ENCODE measurements around the gene ERO1B.

Gene ERO1B

DNA sequence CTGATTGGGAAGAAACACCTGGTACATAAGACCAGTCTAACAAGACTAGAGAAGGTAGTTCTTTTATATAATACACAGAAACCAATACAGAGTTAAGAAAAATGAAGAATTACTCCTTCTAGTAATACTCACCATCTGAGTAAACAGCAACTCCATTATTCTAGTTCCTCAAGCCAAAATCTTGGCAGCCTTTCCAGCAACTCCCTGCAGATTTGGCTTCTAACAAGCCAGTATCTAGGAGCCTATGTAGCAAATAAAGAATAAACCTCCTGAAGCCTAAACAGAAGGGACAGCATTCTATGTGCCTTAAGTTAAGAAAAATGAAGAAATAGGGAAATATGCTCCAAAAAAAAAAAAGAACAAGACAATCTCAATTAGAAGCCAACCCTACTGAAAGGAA is 24.5 kb downstream of the ERO1B start:
- Histone ChIP-seq H3K9me2 (replicated peaks; ENCODE audit: insufficient read depth, low read length) (no peaks in the 10 kb centered on the region), H2AFZ (ENCODE audit: low read depth, low read length, severe bottlenecking) (no peak overlapping the region), H3F3A (ENCODE audit: insufficient read depth) (no peaks in the 10 kb centered on the region), H3K4me3 (ENCODE audit: insufficient read depth, low read length, poor library complexity, severe bottlenecking) (no peak overlapping the region), H3K27ac (ENCODE audit: low read depth, low read length) (no peak overlapping the region), H3K9ac (ENCODE audit: low read length) (no peak overlapping the region), H3K4me2 (ENCODE audit: low read depth, low read length, poor library complexity, severe bottlenecking) (no peak overlapping the region), H3K9me3 (ENCODE audit: insufficient read depth, low read length) (no peaks in the 10 kb centered on the region), H4K20me1 (ENCODE audit: low read depth, low read length) (no peaks in the 10 kb centered on the region), H3K27me3 (ENCODE audit: low read length) (no peaks in the 10 kb centered on the region), H3K36me3 (ENCODE audit: low read length) (peaks cover 4% of the 10 kb centered on the region; the same call in 1 of the 2 replicates), H3K79me2 (ENCODE audit: insufficient read depth, low read length) (no peaks in the 10 kb centered on the region)
- TF ChIP-seq CTCF (IDR thresholded peaks at IDR 0.05; ENCODE audit: insufficient read depth, low read length, poor library complexity, severe bottlenecking) = no peak
- TF ChIP-seq EZH2phosphoT487 (conservative IDR thresholded peaks at IDR 0.05; ENCODE audit: low read length) = no peak

- H3K4me2 ChIP-seq (ENCODE audit: low read depth, low read length, poor library complexity, severe bottlenecking) = no peak overlapping the region
- H3F3A ChIP-seq (ENCODE audit: insufficient read depth) = no peaks in the 10 kb centered on the region
- H3K27me3 ChIP-seq (ENCODE audit: low read length) = no peaks in the 10 kb centered on the region
- H3K9me2 ChIP-seq (replicated peaks; ENCODE audit: insufficient read depth, low read length) = no peaks in the 10 kb centered on the region
- no peak overlapping the region for H3K27ac ChIP-seq (ENCODE audit: low read depth, low read length)
- no peaks in the 10 kb centered on the region for H3K9me3 ChIP-seq (ENCODE audit: insufficient read depth, low read length)
- no peak overlapping the region for H3K4me3 ChIP-seq (ENCODE audit: insufficient read depth, low read length, poor library complexity, severe bottlenecking)
- H3K36me3 ChIP-seq (ENCODE audit: low read length) = peaks cover 4% of the 10 kb centered on the region; the same call in 1 of the 2 replicates
- TF ChIP-seq EZH2phosphoT487 (conservative IDR thresholded peaks at IDR 0.05; ENCODE audit: low read length) (no peak), CTCF (IDR thresholded peaks at IDR 0.05; ENCODE audit: insufficient read depth, low read length, poor library complexity, severe bottlenecking) (no peak)
- H2AFZ ChIP-seq (ENCODE audit: low read depth, low read length, severe bottlenecking) = no peak overlapping the region
- H3K9ac ChIP-seq (ENCODE audit: low read length) = no peak overlapping the region
- H3K79me2 ChIP-seq (ENCODE audit: insufficient read depth, low read length) = no peaks in the 10 kb centered on the region
- H4K20me1 ChIP-seq (ENCODE audit: low read depth, low read length) = no peaks in the 10 kb centered on the region
These were observed 27.7 kb downstream of the ERO1B start for GRCh38 chr1:236253918-236254637.

DNA sequence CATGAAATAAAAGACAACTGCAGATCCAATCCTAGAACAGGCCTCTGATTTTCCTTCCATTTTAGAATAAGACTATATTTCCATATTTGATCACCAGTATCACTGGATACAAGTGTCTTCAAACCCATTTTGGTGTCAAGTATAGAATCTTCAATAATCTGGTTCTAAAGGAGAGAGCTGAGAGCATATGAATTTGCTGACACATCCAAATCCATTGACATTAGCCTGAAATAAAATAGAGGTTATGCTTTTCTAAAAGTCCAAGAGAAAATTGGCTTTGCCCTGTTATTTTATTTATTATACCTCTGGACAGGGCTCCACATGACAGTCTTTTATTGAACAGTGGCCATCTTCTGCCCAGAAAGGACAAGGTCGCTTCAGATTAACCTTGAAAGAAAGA is 28.6 kb downstream of the ERO1B start:
- TF ChIP-seq CTCF (IDR thresholded peaks at IDR 0.05; ENCODE audit: insufficient read depth, low read length, poor library complexity, severe bottlenecking) (no peak), EZH2phosphoT487 (conservative IDR thresholded peaks at IDR 0.05; ENCODE audit: low read length) (no peak)
- no peak overlapping the region for H3K9ac ChIP-seq (ENCODE audit: low read length)
- no peaks in the 10 kb centered on the region for H3K79me2 ChIP-seq (ENCODE audit: insufficient read depth, low read length)

More for the DNA sequence above, 28.6 kb downstream of the ERO1B start:
- no peaks in the 10 kb centered on the region for H3K27me3 ChIP-seq (ENCODE audit: low read length)
- H4K20me1 ChIP-seq (ENCODE audit: low read depth, low read length) = no peaks in the 10 kb centered on the region
- H3K9me2 ChIP-seq (replicated peaks; ENCODE audit: insufficient read depth, low read length) = no peaks in the 10 kb centered on the region
- no peak overlapping the region for H3K27ac ChIP-seq (ENCODE audit: low read depth, low read length)
- no peaks in the 10 kb centered on the region for H3K9me3 ChIP-seq (ENCODE audit: insufficient read depth, low read length)
- H2AFZ ChIP-seq (ENCODE audit: low read depth, low read length, severe bottlenecking) = no peak overlapping the region
- peaks cover 4% of the 10 kb centered on the region; the same call in 1 of the 2 replicates for H3K36me3 ChIP-seq (ENCODE audit: low read length)
- no peaks in the 10 kb centered on the region for H3F3A ChIP-seq (ENCODE audit: insufficient read depth)
- no peak overlapping the region for H3K4me2 ChIP-seq (ENCODE audit: low read depth, low read length, poor library complexity, severe bottlenecking)
- no peak overlapping the region for H3K4me3 ChIP-seq (ENCODE audit: insufficient read depth, low read length, poor library complexity, severe bottlenecking)
